ENCODE measurements around the gene SHD.

SHD gene

DNA sequence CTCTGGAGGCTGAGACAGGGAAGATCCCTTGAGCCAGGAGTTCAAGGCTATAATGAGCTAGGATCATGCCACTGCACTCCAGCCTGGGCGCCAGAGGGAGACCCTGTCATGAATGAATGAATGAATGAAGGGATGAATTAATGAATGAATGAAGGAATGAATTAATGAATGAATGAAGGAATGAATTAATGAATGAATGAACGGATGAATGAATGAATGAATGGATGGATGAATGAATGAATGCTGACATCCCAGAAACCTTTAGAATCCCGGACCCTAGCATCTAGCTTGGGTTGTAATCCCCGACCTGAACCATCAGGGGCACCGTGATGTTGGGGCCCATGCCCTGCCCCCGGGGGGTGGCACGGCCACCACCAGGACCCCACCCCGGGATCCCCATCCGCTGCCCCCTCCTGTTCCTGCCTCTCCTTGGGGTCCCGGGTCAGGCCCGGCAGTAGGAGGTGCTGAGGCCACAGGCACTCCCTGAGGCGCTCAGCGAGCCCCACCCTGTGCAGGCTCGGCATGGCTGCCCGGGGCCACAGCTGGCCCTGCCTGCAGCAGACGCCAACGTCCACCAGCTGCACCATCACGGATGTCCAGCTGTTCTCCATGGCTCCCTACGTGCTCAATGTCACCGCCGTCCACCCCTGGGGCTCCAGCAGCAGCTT lies 46.3 kb upstream of the SHD start:
- Histone ChIP-seq H3K27ac (ENCODE audit: low read depth, low read length, poor library complexity, severe bottlenecking) (no peak overlapping the region), H3K36me3 (ENCODE audit: insufficient read depth, low read length) (no peaks in the 10 kb centered on the region), H3K9ac (ENCODE audit: low read length) (no peak overlapping the region), H2AFZ (ENCODE audit: low read length) (no peak overlapping the region), H3K79me2 (ENCODE audit: insufficient read depth, low read length) (no peaks in the 10 kb centered on the region), H3K27me3 (ENCODE audit: insufficient read depth, low read length) (no peaks in the 10 kb centered on the region), H4K20me1 (ENCODE audit: insufficient read depth, low read length) (no peaks in the 10 kb centered on the region), H3K9me3 (ENCODE audit: low read length) (no peaks in the 10 kb centered on the region), H3K4me2 (ENCODE audit: low read length) (no peak overlapping the region), H3K9me2 (ENCODE audit: low read depth, low read length) (no peaks in the 10 kb centered on the region), H3K4me1 (ENCODE audit: insufficient read depth, low read length, severe bottlenecking) (no peaks in the 10 kb centered on the region), H3F3A (ENCODE audit: insufficient read depth, low read length) (no peaks in the 10 kb centered on the region), H3K4me3 (ENCODE audit: low read depth, low read length, poor library complexity, severe bottlenecking) (no peak overlapping the region)
- TF ChIP-seq EZH2 (IDR thresholded peaks at IDR 0.05; ENCODE audit: borderline replicate concordance, low read length): no peak

DNA sequence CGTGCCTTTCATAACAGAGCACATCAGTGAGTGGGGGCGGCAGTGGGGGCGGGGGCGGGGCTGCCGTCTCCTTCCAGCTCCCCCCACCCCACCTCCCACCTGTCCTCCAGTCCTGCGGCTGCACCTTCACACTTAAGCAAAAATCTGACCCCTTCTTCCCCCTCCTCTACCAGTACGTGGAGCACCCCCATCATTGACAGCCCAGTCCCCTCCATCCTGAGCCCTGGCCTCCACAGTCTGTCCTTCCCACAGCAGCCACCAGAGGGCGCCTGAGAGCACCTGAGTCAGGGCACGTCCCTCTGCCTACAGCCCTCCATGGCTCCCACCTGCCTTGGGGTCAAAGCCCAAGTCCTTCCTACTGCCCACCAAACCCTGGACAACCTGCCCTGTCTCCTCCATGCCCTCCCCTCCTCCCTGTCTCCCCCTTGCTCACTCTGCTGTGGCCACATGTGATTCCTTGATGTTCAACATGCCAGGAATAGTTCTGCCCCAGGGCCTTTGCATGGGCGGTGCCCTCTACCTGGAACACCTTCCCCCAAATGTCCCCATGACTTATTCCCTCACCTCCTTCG lies 45.7 kb upstream of the SHD start:
- Histone ChIP-seq H3K9me3 (ENCODE audit: low read length) (no peaks in the 10 kb centered on the region), H4K20me1 (ENCODE audit: insufficient read depth, low read length) (no peaks in the 10 kb centered on the region), H3F3A (ENCODE audit: insufficient read depth, low read length) (no peaks in the 10 kb centered on the region), H3K4me3 (ENCODE audit: low read depth, low read length, poor library complexity, severe bottlenecking) (no peak overlapping the region), H3K9ac (ENCODE audit: low read length) (no peak overlapping the region), H3K36me3 (ENCODE audit: insufficient read depth, low read length) (no peaks in the 10 kb centered on the region), H3K4me1 (ENCODE audit: insufficient read depth, low read length, severe bottlenecking) (no peaks in the 10 kb centered on the region), H3K4me2 (ENCODE audit: low read length) (no peak overlapping the region), H3K9me2 (ENCODE audit: low read depth, low read length) (no peaks in the 10 kb centered on the region), H3K79me2 (ENCODE audit: insufficient read depth, low read length) (no peaks in the 10 kb centered on the region), H3K27me3 (ENCODE audit: insufficient read depth, low read length) (no peaks in the 10 kb centered on the region), H3K27ac (ENCODE audit: low read depth, low read length, poor library complexity, severe bottlenecking) (no peak overlapping the region), H2AFZ (ENCODE audit: low read length) (no peak overlapping the region)
- TF ChIP-seq, protein P1, sequence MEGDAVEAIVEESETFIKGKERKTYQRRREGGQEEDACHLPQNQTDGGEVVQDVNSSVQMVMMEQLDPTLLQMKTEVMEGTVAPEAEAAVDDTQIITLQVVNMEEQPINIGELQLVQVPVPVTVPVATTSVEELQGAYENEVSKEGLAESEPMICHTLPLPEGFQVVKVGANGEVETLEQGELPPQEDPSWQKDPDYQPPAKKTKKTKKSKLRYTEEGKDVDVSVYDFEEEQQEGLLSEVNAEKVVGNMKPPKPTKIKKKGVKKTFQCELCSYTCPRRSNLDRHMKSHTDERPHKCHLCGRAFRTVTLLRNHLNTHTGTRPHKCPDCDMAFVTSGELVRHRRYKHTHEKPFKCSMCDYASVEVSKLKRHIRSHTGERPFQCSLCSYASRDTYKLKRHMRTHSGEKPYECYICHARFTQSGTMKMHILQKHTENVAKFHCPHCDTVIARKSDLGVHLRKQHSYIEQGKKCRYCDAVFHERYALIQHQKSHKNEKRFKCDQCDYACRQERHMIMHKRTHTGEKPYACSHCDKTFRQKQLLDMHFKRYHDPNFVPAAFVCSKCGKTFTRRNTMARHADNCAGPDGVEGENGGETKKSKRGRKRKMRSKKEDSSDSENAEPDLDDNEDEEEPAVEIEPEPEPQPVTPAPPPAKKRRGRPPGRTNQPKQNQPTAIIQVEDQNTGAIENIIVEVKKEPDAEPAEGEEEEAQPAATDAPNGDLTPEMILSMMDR (IDR thresholded peaks at IDR 0.05; ENCODE audit: low read length): peak; percentile 78
- TF ChIP-seq EZH2 (IDR thresholded peaks at IDR 0.05; ENCODE audit: borderline replicate concordance, low read length): no peak

DNA sequence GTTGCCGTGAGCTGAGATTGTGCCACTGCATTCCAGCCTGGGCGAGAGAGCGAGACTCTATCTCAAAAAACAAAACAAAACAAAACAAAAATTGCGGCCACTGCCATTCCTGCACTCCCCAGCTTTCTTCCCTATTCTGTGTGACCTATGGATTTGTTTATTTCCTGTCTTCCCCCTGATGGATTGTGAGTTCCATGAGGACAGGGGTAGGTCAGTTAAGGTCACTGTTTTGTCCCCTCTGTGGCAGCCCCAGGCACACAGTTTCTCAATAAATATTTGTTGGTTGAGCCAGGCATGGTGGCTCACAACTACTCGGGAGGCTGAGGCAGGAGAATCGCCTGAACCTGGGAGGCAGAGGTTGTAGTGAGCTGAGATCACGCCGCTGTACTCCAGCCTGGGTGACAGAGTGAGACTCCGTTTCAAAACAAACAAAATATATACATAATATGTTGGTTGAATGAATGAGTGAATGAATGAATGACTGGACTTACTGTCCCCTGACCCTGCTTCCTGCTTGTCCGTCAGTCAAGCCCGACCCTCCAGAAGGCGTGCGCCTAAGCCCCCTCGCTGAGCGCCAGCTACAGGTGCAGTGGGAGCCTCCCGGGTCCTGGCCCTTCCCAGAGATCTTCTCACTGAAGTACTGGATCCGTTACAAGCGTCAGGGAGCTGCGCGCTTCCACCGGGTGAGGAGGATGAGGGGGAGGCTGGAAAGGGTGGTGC lies 44.8 kb upstream of the SHD start:
- Histone ChIP-seq H3F3A (ENCODE audit: insufficient read depth, low read length) (no peaks in the 10 kb centered on the region), H3K4me2 (ENCODE audit: low read length) (no peak overlapping the region), H3K9me3 (ENCODE audit: low read length) (no peaks in the 10 kb centered on the region), H3K4me3 (ENCODE audit: low read depth, low read length, poor library complexity, severe bottlenecking) (no peak overlapping the region), H3K27me3 (ENCODE audit: insufficient read depth, low read length) (no peaks in the 10 kb centered on the region), H3K36me3 (ENCODE audit: insufficient read depth, low read length) (no peaks in the 10 kb centered on the region), H3K4me1 (ENCODE audit: insufficient read depth, low read length, severe bottlenecking) (no peaks in the 10 kb centered on the region), H2AFZ (ENCODE audit: low read length) (no peak overlapping the region), H3K9ac (ENCODE audit: low read length) (no peak overlapping the region), H4K20me1 (ENCODE audit: insufficient read depth, low read length) (no peaks in the 10 kb centered on the region), H3K79me2 (ENCODE audit: insufficient read depth, low read length) (no peaks in the 10 kb centered on the region), H3K27ac (ENCODE audit: low read depth, low read length, poor library complexity, severe bottlenecking) (no peak overlapping the region), H3K9me2 (ENCODE audit: low read depth, low read length) (no peaks in the 10 kb centered on the region)
- TF ChIP-seq, protein P1 (IDR thresholded peaks at IDR 0.05; ENCODE audit: low read length): no peak
- no peak for TF ChIP-seq EZH2 (IDR thresholded peaks at IDR 0.05; ENCODE audit: borderline replicate concordance, low read length)
